ENCODE results near the gene NPFF.

DNA sequence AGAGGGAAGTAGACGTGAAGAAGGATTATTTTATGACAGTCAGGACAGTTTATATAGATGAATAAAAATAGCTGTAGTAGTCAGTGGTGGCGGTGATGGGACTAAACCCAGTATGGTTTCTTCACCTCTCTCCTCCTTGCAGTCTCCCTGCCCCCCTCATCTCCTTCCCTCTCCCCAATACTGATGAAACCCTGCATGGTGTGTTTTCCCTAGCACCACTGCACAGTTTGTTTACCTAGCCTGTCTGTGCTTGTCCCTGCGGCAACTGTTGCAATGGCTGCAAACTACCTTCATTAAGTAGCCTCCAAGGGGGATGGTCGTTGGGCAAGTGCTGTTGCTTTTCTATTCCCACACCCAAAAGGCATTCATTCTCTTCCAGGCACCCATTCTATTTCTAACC lies 40.6 kb downstream of the NPFF start:
- TF ChIP-seq, protein P1, sequence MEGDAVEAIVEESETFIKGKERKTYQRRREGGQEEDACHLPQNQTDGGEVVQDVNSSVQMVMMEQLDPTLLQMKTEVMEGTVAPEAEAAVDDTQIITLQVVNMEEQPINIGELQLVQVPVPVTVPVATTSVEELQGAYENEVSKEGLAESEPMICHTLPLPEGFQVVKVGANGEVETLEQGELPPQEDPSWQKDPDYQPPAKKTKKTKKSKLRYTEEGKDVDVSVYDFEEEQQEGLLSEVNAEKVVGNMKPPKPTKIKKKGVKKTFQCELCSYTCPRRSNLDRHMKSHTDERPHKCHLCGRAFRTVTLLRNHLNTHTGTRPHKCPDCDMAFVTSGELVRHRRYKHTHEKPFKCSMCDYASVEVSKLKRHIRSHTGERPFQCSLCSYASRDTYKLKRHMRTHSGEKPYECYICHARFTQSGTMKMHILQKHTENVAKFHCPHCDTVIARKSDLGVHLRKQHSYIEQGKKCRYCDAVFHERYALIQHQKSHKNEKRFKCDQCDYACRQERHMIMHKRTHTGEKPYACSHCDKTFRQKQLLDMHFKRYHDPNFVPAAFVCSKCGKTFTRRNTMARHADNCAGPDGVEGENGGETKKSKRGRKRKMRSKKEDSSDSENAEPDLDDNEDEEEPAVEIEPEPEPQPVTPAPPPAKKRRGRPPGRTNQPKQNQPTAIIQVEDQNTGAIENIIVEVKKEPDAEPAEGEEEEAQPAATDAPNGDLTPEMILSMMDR (optimal IDR thresholded peaks at IDR 0.05 in 1 of 3, IDR thresholded peaks at IDR 0.05 in 1 of 3, conservative IDR thresholded peaks at IDR 0.05 in 1 of 3; ENCODE audit: extremely low read depth in 1 of 3, insufficient read depth in 2 of 3, low read length in 3 of 3): no peak
- TF ChIP-seq EZH2 (IDR thresholded peaks at IDR 0.05; ENCODE audit: low read length): no peak

All from keratinocyte (primary cell).